BE2C (cell line): ENCODE measurements around the gene CD99.

Source experiments
- DNase-seq: peaks from one replicate; pipeline ENCODE4 v3.0.0-alpha.2; 2020
- H3K27me3 ChIP-seq: fragments of 250-450 bp; sonication (Bioruptor Pico); 2 replicates; pipeline ENCODE4 v1.5.1; 2020; ENCODE audit warnings: mild to moderate bottlenecking
- H3K36me3 ChIP-seq: fragments of 250-450 bp; sonication (Bioruptor Pico); 2 replicates; pipeline ENCODE4 v1.5.1; 2020; ENCODE audit warnings: mild to moderate bottlenecking
- H3K4me1 ChIP-seq: fragments of 250-450 bp; sonication (Bioruptor Pico); 2 replicates; pipeline ENCODE4 v1.5.1; 2020
- H3K4me3 ChIP-seq: 2 replicates; pipeline ENCODE4 v1.5.1; 2011; ENCODE audit warnings: low read depth, low read length
- H3K9me3 ChIP-seq: fragments of 250-450 bp; sonication (Bioruptor Pico); 2 replicates; pipeline ENCODE4 v1.5.1; 2020
- TF ChIP-seq, protein P1 (sequence below): IDR thresholded peaks from 2 replicates; pipeline ENCODE4 v1.5.1; 2012; ENCODE audit warnings: mild to moderate bottlenecking, low read depth, low read length

Gene CD99

DNA sequence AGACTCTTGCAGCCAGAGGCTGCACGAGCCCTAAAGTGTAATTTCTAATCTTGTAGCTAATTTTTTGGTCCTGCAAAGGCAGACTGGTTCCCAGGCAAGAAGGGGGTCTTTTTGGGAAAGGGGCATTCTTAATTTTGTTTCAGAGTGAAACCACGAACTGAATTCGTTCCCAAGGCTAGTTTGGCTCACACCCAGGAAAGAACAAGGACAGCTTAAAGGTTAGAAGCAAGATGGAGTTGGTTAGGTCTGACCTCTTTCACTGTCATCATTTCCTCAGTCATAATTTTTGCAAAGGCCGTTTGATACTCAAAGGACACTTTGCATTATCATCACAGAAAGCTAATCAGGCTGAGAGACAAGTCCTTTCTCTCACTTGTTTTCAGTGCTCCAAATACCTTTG lies 91.7 kb downstream of the CD99 start:
- no peak for DNase-seq
- TF ChIP-seq, protein P1, sequence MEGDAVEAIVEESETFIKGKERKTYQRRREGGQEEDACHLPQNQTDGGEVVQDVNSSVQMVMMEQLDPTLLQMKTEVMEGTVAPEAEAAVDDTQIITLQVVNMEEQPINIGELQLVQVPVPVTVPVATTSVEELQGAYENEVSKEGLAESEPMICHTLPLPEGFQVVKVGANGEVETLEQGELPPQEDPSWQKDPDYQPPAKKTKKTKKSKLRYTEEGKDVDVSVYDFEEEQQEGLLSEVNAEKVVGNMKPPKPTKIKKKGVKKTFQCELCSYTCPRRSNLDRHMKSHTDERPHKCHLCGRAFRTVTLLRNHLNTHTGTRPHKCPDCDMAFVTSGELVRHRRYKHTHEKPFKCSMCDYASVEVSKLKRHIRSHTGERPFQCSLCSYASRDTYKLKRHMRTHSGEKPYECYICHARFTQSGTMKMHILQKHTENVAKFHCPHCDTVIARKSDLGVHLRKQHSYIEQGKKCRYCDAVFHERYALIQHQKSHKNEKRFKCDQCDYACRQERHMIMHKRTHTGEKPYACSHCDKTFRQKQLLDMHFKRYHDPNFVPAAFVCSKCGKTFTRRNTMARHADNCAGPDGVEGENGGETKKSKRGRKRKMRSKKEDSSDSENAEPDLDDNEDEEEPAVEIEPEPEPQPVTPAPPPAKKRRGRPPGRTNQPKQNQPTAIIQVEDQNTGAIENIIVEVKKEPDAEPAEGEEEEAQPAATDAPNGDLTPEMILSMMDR, result no peak
- Histone ChIP-seq H3K4me3 (no peak overlapping the region), H3K27me3 (no peaks in the 10 kb centered on the region), H3K36me3 (no peaks in the 10 kb centered on the region), H3K9me3 (no peaks in the 10 kb centered on the region), H3K4me1 (no peaks in the 10 kb centered on the region)

DNA sequence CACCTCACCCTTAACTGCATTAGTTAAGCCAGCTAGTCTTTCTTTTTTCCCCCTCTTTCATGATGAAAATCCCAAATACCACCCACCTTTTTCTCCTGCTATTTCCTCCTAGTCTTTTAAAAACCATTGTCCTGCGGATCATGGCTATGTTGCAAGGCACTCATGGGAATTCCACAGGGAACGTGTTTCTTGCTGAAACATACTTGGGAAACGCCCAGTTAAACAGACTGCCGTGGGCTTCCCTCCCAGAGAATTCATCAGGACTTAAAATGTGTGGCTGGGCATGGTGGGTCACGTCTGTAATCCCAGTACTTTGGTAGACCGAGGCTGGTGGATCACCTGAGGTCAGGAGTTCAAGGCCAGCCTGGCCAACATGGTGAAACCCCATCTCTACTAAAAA lies 92.9 kb downstream of the CD99 start:
- no peak for DNase-seq
- H3K9me3 ChIP-seq, result no peaks in the 10 kb centered on the region
- no peak overlapping the region for H3K4me3 ChIP-seq
- H3K4me1 ChIP-seq, result no peaks in the 10 kb centered on the region
- H3K36me3 ChIP-seq, result no peaks in the 10 kb centered on the region
- no peaks in the 10 kb centered on the region for H3K27me3 ChIP-seq
- TF ChIP-seq, protein P1, result no peak

DNA sequence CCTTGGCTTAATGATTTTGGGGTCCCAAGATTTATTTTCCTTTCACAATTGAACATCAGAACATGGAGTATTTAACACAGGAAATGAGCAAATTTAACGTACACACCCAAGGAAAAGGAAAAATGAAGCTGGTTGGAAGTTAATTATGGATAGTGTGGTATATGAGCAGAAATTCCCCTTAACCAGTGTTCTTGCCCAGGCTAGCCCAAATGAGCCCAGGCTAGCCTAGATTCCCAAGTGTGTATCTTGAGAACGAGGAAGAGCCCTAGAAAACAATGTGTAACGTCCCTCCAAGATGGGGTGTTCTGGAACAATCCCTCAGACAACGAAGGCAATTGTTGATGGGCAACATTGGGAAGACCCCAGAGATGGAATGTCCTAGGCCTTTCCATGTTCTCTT lies 94.4 kb downstream of the CD99 start:
- Histone ChIP-seq H3K36me3 (no peaks in the 10 kb centered on the region), H3K27me3 (no peaks in the 10 kb centered on the region), H3K4me1 (no peaks in the 10 kb centered on the region), H3K4me3 (no peak overlapping the region), H3K9me3 (no peaks in the 10 kb centered on the region)
- TF ChIP-seq, protein P1, result no peak
- DNase-seq, result no peak

DNA sequence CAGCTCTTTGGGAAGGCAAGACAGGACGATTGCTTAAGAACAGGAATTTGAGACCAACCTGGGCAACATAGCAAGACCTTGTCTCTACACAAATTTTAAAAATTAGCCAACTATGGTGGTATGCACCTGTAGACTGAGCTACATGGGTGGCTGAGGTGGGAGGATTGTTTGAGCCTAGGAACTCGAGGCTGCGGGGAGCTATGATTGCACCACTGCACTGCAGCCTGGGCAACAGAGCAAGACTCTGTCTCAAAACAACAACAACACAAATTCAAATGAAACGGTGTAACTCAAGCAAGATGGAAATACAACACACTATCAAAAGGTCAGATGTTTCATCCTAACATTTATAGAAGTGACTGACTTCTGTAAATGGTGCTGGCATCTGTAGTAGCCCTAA lies 97.9 kb downstream of the CD99 start:
- no peaks in the 10 kb centered on the region for H3K4me1 ChIP-seq
- DNase-seq, result no peak
- H3K36me3 ChIP-seq, result no peaks in the 10 kb centered on the region
- TF ChIP-seq, protein P1, result no peak
- H3K4me3 ChIP-seq, result no peak overlapping the region
- no peaks in the 10 kb centered on the region for H3K9me3 ChIP-seq
- H3K27me3 ChIP-seq, result no peaks in the 10 kb centered on the region

DNA sequence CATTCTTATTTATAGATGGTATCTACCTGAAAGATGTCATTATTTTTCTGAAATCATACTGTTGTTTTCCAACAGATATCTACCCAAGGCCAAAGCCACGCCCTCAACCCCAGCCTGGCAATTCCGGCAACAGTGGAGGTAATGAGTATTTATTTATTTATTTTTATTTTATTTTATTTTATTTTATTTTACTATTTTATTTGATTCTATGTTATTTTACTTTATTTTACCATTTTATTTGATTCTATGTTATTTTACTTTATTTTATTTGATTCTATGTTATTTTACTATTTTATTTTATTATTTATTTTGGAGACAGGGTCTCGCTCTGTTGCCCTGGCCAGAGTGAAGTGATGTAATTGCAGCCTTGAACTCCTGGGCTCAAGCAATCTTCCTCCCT lies 98.5 kb downstream of the CD99 start:
- Histone ChIP-seq H3K4me3 (no peak overlapping the region), H3K4me1 (no peaks in the 10 kb centered on the region), H3K27me3 (no peaks in the 10 kb centered on the region), H3K36me3 (no peaks in the 10 kb centered on the region), H3K9me3 (no peaks in the 10 kb centered on the region)
- TF ChIP-seq, protein P1, result no peak
- DNase-seq, result no peak
